Fibroblast of lung (primary cell): Measurements from ENCODE around the gene HGS. TPM values are rescaled to one million over a fixed set of nuclear protein-coding genes. Genes with fewer than 3 reads are reported as not detected.

Experiments
- DNase-seq, 2 donors: peaks; one replicate each; pipeline versions ENCODE4 v3.0.0 to v3.0.0-alpha.2; 2010; ENCODE audit warnings: low read depth in 2 of 2
- H2AFZ ChIP-seq: 2 replicates; pipeline ENCODE4 v1.5.1; 2012; ENCODE audit warnings: low read length, control low read depth, inconsistent platforms
- H3K27ac ChIP-seq: 2 replicates; pipeline ENCODE4 v1.5.1; 2011; ENCODE audit warnings: low read length, control low read depth; ENCODE audit not compliant: insufficient read depth
- H3K27me3 ChIP-seq: 2 replicates; pipeline ENCODE4 v1.5.1; 2011; ENCODE audit warnings: mild to moderate bottlenecking, low read length; ENCODE audit not compliant: control insufficient read depth, insufficient read depth
- H3K36me3 ChIP-seq: 2 replicates; pipeline ENCODE4 v1.5.1; 2011; ENCODE audit warnings: low read length; ENCODE audit not compliant: control insufficient read depth, insufficient read depth
- H3K4me1 ChIP-seq: 2 replicates; pipeline ENCODE4 v1.5.1; 2011; ENCODE audit warnings: low read length; ENCODE audit not compliant: control insufficient read depth, insufficient read depth; ENCODE audit errors: extremely low read depth
- H3K4me2 ChIP-seq: 2 replicates; pipeline ENCODE4 v1.5.1; 2011; ENCODE audit warnings: low read length, control low read depth; ENCODE audit not compliant: insufficient read depth; ENCODE audit errors: extremely low read depth
- H3K4me3 ChIP-seq, 4 experiments: fragments of 200-600 bp in 1 of 4; sonication (generic) in 1 of 4; replicated peaks in 1 of 4; 2 replicates each; pipeline ENCODE4 v1.5.1; 2011 to 2016; ENCODE audit warnings: low read length in 4 of 4, low read depth in 3 of 4, mild to moderate bottlenecking in 3 of 4, control low read depth in 2 of 4, inconsistent platforms in 1 of 4, mixed read lengths in 1 of 4; ENCODE audit not compliant: insufficient read depth in 1 of 4; ENCODE audit errors: control extremely low read depth in 1 of 4
- H3K79me2 ChIP-seq: 2 replicates; pipeline ENCODE4 v1.5.1; 2012; ENCODE audit warnings: mild to moderate bottlenecking, low read length, inconsistent platforms; ENCODE audit not compliant: control insufficient read depth, insufficient read depth
- H3K9ac ChIP-seq: 2 replicates; pipeline ENCODE4 v1.5.1; 2011; ENCODE audit warnings: mild to moderate bottlenecking, low read length, control low read depth; ENCODE audit not compliant: insufficient read depth
- H3K9me3 ChIP-seq: 2 replicates; pipeline ENCODE4 v1.5.1; 2012; ENCODE audit warnings: low read depth, low read length; ENCODE audit not compliant: control insufficient read depth, insufficient read depth
- H4K20me1 ChIP-seq: 2 replicates; pipeline ENCODE4 v1.5.1; 2011; ENCODE audit warnings: low read length; ENCODE audit not compliant: control insufficient read depth, insufficient read depth; ENCODE audit errors: extremely low read depth
- CTCF ChIP-seq, 2 donors: IDR thresholded peaks in 1 of 2; conservative IDR thresholded peaks in 1 of 2; 1 replicate in 1 of 2; 2 replicates in 1 of 2; pipeline ENCODE4 v1.5.1; 2011 to 2012; ENCODE audit warnings: low read length in 2 of 2, control low read depth in 1 of 2, inconsistent platforms in 1 of 2, low read depth in 1 of 2, mild to moderate bottlenecking in 1 of 2
- EZH2 ChIP-seq: IDR thresholded peaks from 2 replicates; pipeline ENCODE4 v1.5.1; 2012; ENCODE audit warnings: low read length, control low read depth, mild to moderate bottlenecking; ENCODE audit errors: missing control alignments
- polyA plus RNA-seq, 2 donors: library from polyadenylated mRNA; depleted of rRNA in 1 of 2; stranded (reverse) in 1 of 2; unstranded in 1 of 2; fragments of >200 nt; gene quantifications; 2 replicates each; pipeline ENCODE4 v1.2.1, GENCODE V29; 2011 to 2012; ENCODE audit warnings: missing spikeins in 1 of 2
- total RNA-seq: library from RNA; depleted of rRNA; stranded (reverse); fragments of >200 nt; gene quantifications from 2 replicates; pipeline ENCODE4 v1.2.1, GENCODE V29; 2014

Gene HGS
- total and polyA plus RNA-seq, 2 donors (not counting 1 experiment from before 2014, with no cell fraction given): 43.1 to 65.7 TPM

DNA sequence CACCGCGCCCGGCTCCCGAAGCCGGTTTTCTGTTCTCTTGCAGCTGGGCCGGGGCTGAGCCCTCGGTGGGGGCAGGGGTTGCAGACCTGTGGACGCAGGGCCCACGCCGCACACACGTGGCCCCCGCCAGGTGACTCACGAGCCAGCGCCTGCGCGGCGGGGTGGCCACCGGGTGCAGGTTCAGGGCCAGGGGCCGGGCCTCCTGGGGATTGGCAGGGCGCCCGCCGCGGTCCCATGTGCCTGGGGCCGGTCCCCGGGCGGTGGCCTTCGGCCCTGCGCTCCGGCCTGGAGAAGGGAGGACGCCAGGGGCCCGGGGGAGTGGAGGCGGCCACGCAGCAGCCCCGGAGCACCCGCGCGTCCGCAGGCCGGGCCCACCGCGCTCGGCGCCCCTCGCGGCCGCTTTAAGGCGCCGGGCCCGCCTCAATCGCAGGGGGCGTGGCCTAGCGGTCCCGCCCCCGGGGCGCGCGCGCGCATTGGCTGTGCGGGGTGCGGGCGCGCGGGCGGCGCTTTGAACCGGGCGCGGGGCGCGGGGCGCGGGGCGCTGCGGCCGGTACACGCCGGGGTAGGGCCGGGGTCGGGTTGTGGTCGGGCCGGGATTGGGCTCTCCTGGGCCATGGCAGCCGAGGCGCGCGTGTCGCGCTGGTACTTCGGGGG is 28.1 kb downstream of the HGS start, which contains the start of gene SLC25A10:
Gene SLC25A10 (plus strand): TSS at position 471 of the 654 bp plus-strand sequence. CDS start 143 bp downstream, at position 614.
- Histone ChIP-seq H3K4me2 (peak within 1 kb of the TSS; percentile 93), H3K4me1 (peaks cover 20% of the 10 kb centered on the region), H3K9me3 (no peaks in the 10 kb centered on the region), H3K36me3 (peaks cover 8% of the 10 kb centered on the region), H4K20me1 (no peaks in the 10 kb centered on the region), H3K9ac (peak within 1 kb of the TSS; percentile 48), H3K4me3 (peak within 1 kb of the TSS; percentile 36 to 66 (median 63)), H3K27ac (peak within 1 kb of the TSS; percentile 16), H2AFZ (no peak within 1 kb of the TSS), H3K79me2 (peaks cover 7% of the 10 kb centered on the region), H3K27me3 (no peaks in the 10 kb centered on the region)
- TF ChIP-seq CTCF (conservative IDR thresholded peaks at IDR 0.05 in 1 of 2, IDR thresholded peaks at IDR 0.05 in 1 of 2; ENCODE audit: low read depth in 1 of 2, low read length in 2 of 2): no peak
- no peak for TF ChIP-seq EZH2
- DNase-seq: peak; percentile 68 to 71

- Histone ChIP-seq H3K4me2 (peak overlapping the region; percentile 93), H2AFZ (no peak overlapping the region), H3K36me3 (peaks cover 6% of the 10 kb centered on the region), H3K27me3 (no peaks in the 10 kb centered on the region), H3K9me3 (no peaks in the 10 kb centered on the region), H3K79me2 (peaks cover 7% of the 10 kb centered on the region), H3K4me1 (peaks cover 20% of the 10 kb centered on the region), H3K27ac (peak overlapping the region; percentile 16), H3K4me3 (peak overlapping the region; percentile 36 to 66 (median 63)), H3K9ac (peak overlapping the region; percentile 48), H4K20me1 (no peaks in the 10 kb centered on the region)
- TF ChIP-seq EZH2 (no peak), CTCF (conservative IDR thresholded peaks at IDR 0.05 in 1 of 2, IDR thresholded peaks at IDR 0.05 in 1 of 2; ENCODE audit: low read depth in 1 of 2, low read length in 2 of 2) (peak in 1 of 2 donors; percentile 18)
- no peak for DNase-seq
These were observed 28.7 kb downstream of the HGS start for GRCh38 chr17:81712468-81713003.

- peak overlapping the region; percentile 93 for H3K4me2 ChIP-seq
- no peak overlapping the region for H3K27ac ChIP-seq
- no peak for TF ChIP-seq EZH2
- no peak for TF ChIP-seq CTCF (conservative IDR thresholded peaks at IDR 0.05 in 1 of 2, IDR thresholded peaks at IDR 0.05 in 1 of 2; ENCODE audit: low read depth in 1 of 2, low read length in 2 of 2)
- H3K36me3 ChIP-seq: peaks cover 4% of the 10 kb centered on the region
- H3K79me2 ChIP-seq: peaks cover 7% of the 10 kb centered on the region
- H3K27me3 ChIP-seq: no peaks in the 10 kb centered on the region
- peak overlapping the region; percentile 36 to 66 (median 63) for H3K4me3 ChIP-seq
- H2AFZ ChIP-seq: no peak overlapping the region
- H3K4me1 ChIP-seq: peaks cover 20% of the 10 kb centered on the region
- no peaks in the 10 kb centered on the region for H3K9me3 ChIP-seq
- DNase-seq: no peak
- H4K20me1 ChIP-seq: no peaks in the 10 kb centered on the region
- H3K9ac ChIP-seq: no peak overlapping the region
These were observed 29.3 kb downstream of the HGS start for GRCh38 chr17:81713004-81713555.
